ENCODE results near the gene GIPC1. TPM values are rescaled to one million over a fixed set of nuclear protein-coding genes. Genes with fewer than 3 reads are reported as not detected.

Gene GIPC1
- total RNA-seq, 1 donor from 2014 or later = 57.7 TPM

DNA sequence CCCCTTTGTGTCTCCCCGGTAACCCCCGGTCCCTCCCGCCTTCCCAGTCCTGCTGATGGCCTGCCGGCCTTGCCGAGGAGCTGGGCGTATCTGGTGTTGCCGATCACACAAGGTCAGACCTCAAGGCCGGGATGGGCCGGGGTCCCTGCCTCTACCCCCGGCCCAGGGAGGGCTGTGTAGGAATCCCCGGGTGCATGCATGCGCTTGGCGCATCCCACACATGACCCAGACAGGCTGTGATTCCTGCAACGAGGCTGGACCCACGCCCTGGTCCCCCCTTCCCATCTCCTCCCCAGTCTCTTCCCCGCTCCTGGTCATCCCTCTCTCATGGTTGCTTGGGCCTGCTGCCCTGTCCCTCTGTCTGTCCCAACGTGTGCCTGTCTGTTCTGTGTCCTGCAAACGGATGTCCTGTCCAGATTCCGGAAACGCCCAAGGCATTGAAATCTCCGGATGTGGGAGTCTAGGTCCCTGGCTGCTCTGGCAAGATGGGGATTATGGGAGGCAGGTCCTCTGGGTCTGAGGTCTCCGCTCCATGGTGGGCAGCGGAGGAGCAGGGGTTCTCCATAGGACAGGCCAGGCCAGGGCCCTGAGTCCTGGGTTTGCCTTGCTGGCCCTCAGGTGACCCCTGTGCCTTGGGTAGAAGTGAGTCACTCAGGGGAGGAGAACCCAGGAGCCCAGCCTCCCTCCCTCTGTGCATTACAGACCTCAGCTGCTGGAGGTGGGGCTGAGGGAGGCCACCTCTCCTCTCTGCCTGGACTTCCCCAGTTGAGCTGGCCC lies 61.2 kb downstream of the GIPC1 start:
- DNase-seq = no peak

- no peak for DNase-seq
Observed at GRCh38 chr19:14433554-14434501, 62.1 kb downstream of the GIPC1 start.

GRCh38 chr19:14432791-14433553 lies 63.0 kb downstream of the GIPC1 start, which contains the start of gene PKN1:
Gene PKN1 (plus strand): TSS chr19:14433306. CDS start chr19:14433522, 216 bp downstream.
- no peak for DNase-seq

- no peak for DNase-seq
Observed at GRCh38 chr19:14430712-14431111, 65.2 kb downstream of the GIPC1 start.

GRCh38 chr19:14428882-14429416 lies 67.0 kb downstream of the GIPC1 start:
- no peak for DNase-seq

Small RNAs within 50 kb of the gene (small RNA-seq; reads per million reads assigned to genes)
- not detected for gene SNRPGP15 (ENCODE audit: low replicate concordance)

Other genes starting within 250 kb of the GIPC1 start
- gene ADGRE5, start 114.7 kb downstream of the GIPC1 start, total RNA-seq = 17.8 TPM
- gene DDX39A, start 76.8 kb downstream of the GIPC1 start, total RNA-seq = 42.0 TPM
- 32.3 TPM for gene PKN1, start 62.8 kb downstream of the GIPC1 start, total RNA-seq
- gene PTGER1, start 20.8 kb downstream of the GIPC1 start, total RNA-seq = not detected
- gene DNAJB1, start 22.3 kb upstream of the GIPC1 start, total RNA-seq = 64.9 TPM
- 38.9 TPM for gene TECR, start 33.5 kb upstream of the GIPC1 start, total RNA-seq
- gene NDUFB7, start 75.9 kb upstream of the GIPC1 start, total RNA-seq = 152 TPM
- gene CLEC17A, start 87.0 kb upstream of the GIPC1 start, total RNA-seq = 0.10 TPM
- 1.2 TPM for gene ADGRE3, start 178.7 kb upstream of the GIPC1 start, total RNA-seq
- gene ZNF333, start 193.9 kb upstream of the GIPC1 start, total RNA-seq = 17.0 TPM